K562 (cell line): Measurements from ENCODE around the gene IQSEC3.

Experiments
- CBX5 ChIP-seq: IDR thresholded peaks from 2 replicates; pipeline ENCODE4 v1.6.1; 2014; ENCODE audit warnings: low read depth, borderline replicate concordance
- CEBPZ ChIP-seq: fragments of 150-350 bp; IDR thresholded peaks from 2 replicates; pipeline ENCODE4 v1.6.1; 2014; ENCODE audit warnings: low read depth, mild to moderate bottlenecking, low read length, borderline replicate concordance
- CREB1 ChIP-seq, 2 experiments: sonication (generic) in 1 of 2; formaldehyde crosslinking in 1 of 2; IDR thresholded peaks; 2 replicates each; pipeline versions ENCODE4 v1.6.1 to v1.8.0; 2012 to 2022; ENCODE audit warnings: inconsistent platforms in 1 of 2, mild to moderate bottlenecking in 1 of 2, missing genetic modification reagents in 1 of 2, moderate library complexity in 1 of 2
- FOXK2 ChIP-seq, 2 experiments: fragments of 450-650 bp; IDR thresholded peaks in 1 of 2; conservative IDR thresholded peaks in 1 of 2; 2 replicates each; pipeline ENCODE4 v1.6.1; 2016; ENCODE audit warnings: low read depth in 2 of 2, mild to moderate bottlenecking in 1 of 2
- MAFF ChIP-seq: IDR thresholded peaks from 2 replicates; pipeline ENCODE4 v1.6.1; 2012; ENCODE audit warnings: low read length, improper control_type of control experiment
- MIER1 ChIP-seq: fragments of 450-650 bp; IDR thresholded peaks from 2 replicates; pipeline ENCODE4 v1.6.1; 2016; ENCODE audit warnings: antibody characterized with exemption, mild to moderate bottlenecking, low read depth
- NFE2L1 ChIP-seq: fragments of 450-650 bp; IDR thresholded peaks from 2 replicates; pipeline ENCODE4 v1.6.1; 2016; ENCODE audit warnings: missing genetic modification characterization, low read depth, mild to moderate bottlenecking, missing compliant biosample characterization, moderate library complexity, borderline replicate concordance
- RCOR1 ChIP-seq, 2 experiments: IDR thresholded peaks; 2 replicates each; pipeline ENCODE4 v1.6.1; 2012; ENCODE audit warnings: low read depth in 2 of 2, low read length in 2 of 2, borderline replicate concordance in 1 of 2, improper control_type of control experiment in 1 of 2
- SMAD4 ChIP-seq: fragments of 250-450 bp; sonication (Bioruptor Pico); conservative IDR thresholded peaks from 2 replicates; pipeline ENCODE4 v1.8.0; 2021; ENCODE audit warnings: inconsistent platforms, mild to moderate bottlenecking, moderate library complexity
- ZBTB43 ChIP-seq: sonication (generic); formaldehyde crosslinking; IDR thresholded peaks from 2 replicates; pipeline ENCODE4 v1.8.0; 2023; ENCODE audit warnings: mild to moderate bottlenecking, missing genetic modification reagents
- ZNF274 ChIP-seq: IDR thresholded peaks from 2 replicates; pipeline ENCODE4 v1.6.1; 2011; ENCODE audit warnings: low read depth, mild to moderate bottlenecking, low read length, moderate library complexity, borderline replicate concordance
- TF ChIP-seq, protein P1 (sequence below): fragments of 450-650 bp; IDR thresholded peaks from 2 replicates; pipeline ENCODE4 v1.6.1; 2016; ENCODE audit warnings: low read depth

- TF ChIP-seq CBX5 (no peak), CREB1 (IDR thresholded peaks at IDR 0.05) (no peak), CREB1 (CRISPR knock-in tag; IDR thresholded peaks at IDR 0.05) (no peak), FOXK2 (conservative IDR thresholded peaks at IDR 0.05 in 1 of 2, IDR thresholded peaks at IDR 0.05 in 1 of 2; ENCODE audit: low read depth in 2 of 2) (no peak), ZBTB43 (CRISPR knock-in tag) (no peak), MIER1 (no peak), NFE2L1 (no peak), RCOR1 (IDR thresholded peaks at IDR 0.05; ENCODE audit: borderline replicate concordance in 1 of 2, low read depth in 2 of 2, low read length in 2 of 2) (no peak), ZNF274 (no peak), CEBPZ (no peak), SMAD4 (CRISPR knock-in tag) (no peak), MAFF (no peak)
- TF ChIP-seq, protein P1, sequence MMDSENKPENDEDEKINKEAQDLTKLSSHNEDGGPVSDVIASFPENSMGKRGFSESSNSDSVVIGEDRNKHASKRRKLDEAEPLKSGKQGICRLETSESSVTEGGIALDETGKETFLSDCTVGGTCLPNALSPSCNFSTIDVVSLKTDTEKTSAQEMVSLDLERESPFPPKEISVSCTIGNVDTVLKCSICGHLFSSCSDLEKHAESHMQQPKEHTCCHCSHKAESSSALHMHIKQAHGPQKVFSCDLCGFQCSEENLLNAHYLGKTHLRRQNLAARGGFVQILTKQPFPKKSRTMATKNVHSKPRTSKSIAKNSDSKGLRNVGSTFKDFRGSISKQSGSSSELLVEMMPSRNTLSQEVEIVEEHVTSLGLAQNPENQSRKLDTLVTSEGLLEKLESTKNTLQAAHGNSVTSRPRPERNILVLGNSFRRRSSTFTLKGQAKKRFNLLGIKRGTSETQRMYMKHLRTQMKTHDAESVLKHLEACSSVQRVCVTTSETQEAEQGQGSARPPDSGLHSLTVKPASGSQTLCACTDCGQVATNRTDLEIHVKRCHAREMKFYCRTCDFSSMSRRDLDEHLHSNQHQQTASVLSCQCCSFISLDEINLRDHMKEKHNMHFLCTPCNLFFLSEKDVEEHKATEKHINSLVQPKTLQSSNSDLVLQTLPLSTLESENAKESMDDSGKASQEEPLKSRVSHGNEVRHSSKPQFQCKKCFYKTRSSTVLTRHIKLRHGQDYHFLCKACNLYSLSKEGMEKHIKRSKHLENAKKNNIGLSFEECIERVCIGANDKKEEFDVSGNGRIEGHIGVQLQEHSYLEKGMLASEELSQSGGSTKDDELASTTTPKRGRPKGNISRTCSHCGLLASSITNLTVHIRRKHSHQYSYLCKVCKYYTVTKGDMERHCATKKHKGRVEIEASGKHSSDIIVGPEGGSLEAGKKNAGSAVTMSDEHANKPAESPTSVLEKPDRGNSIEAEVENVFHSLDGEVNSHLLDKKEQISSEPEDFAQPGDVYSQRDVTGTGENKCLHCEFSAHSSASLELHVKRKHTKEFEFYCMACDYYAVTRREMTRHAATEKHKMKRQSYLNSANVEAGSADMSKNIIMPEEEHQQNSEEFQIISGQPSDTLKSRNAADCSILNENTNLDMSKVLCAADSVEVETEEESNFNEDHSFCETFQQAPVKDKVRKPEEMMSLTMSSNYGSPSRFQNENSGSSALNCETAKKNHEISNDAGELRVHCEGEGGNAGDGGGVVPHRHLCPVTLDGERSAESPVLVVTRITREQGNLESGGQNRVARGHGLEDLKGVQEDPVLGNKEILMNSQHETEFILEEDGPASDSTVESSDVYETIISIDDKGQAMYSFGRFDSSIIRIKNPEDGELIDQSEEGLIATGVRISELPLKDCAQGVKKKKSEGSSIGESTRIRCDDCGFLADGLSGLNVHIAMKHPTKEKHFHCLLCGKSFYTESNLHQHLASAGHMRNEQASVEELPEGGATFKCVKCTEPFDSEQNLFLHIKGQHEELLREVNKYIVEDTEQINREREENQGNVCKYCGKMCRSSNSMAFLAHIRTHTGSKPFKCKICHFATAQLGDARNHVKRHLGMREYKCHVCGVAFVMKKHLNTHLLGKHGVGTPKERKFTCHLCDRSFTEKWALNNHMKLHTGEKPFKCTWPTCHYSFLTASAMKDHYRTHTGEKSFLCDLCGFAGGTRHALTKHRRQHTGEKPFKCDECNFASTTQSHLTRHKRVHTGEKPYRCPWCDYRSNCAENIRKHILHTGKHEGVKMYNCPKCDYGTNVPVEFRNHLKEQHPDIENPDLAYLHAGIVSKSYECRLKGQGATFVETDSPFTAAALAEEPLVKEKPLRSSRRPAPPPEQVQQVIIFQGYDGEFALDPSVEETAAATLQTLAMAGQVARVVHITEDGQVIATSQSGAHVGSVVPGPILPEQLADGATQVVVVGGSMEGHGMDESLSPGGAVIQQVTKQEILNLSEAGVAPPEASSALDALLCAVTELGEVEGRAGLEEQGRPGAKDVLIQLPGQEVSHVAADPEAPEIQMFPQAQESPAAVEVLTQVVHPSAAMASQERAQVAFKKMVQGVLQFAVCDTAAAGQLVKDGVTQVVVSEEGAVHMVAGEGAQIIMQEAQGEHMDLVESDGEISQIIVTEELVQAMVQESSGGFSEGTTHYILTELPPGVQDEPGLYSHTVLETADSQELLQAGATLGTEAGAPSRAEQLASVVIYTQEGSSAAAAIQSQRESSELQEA = no peak
Measured at GRCh38 chr12:104551-105081, 38.0 kb downstream of the IQSEC3 start.
